GM21360 (cell line): ENCODE results near the gene PCDHGB6.
"Not testable (repeated sequence)": the region's sequence is repeated elsewhere in the genome, so short reads cannot be mapped to it uniquely, and the experiment has no call there.

Source experiments
- ATAC-seq: cut with Tn5 transposase; IDR thresholded peaks from one replicate; pipeline ENCODE4 v1.9.1; 2021; ENCODE audit warnings: mild to moderate bottlenecking, moderate library complexity; ENCODE audit not compliant: unreplicated experiment

PCDHGB6 gene

GRCh38 chr5:141417494-141418172, 9.8 kb downstream of the PCDHGB6 start, which contains the start of gene PCDHGB7:
PCDHGB7 (plus strand) TSS chr5:141417677; CDS start chr5:141417860, 183 bp downstream.
- peak; percentile 77 for ATAC-seq

- ATAC-seq: no peak
Measured at GRCh38 chr5:141419074-141419880, 11.5 kb downstream of the PCDHGB6 start.

GRCh38 chr5:141420855-141421488, 13.2 kb downstream of the PCDHGB6 start, which contains the start of gene PCDHGA11:
PCDHGA11 (plus strand) TSS chr5:141421051; CDS start chr5:141421228, 177 bp downstream.
- peak; percentile 59 for ATAC-seq

GRCh38 chr5:141421489-141421855, 13.7 kb downstream of the PCDHGB6 start:
- no peak for ATAC-seq

- no peak for ATAC-seq
Measured at GRCh38 chr5:141422742-141423291, 15.0 kb downstream of the PCDHGB6 start.

GRCh38 chr5:141427783-141428426, 20.1 kb downstream of the PCDHGB6 start:
- no peak for ATAC-seq

- peak; percentile 93 for ATAC-seq
Measured at GRCh38 chr5:141430332-141431113, 22.7 kb downstream of the PCDHGB6 start, which contains the start of gene PCDHGA12. PCDHGA12 (plus strand) TSS chr5:141430507; CDS start chr5:141430760, 253 bp downstream.

- ATAC-seq: peak; percentile 47
Measured at GRCh38 chr5:141431286-141431685, 23.5 kb downstream of the PCDHGB6 start.

- ATAC-seq: not testable (repeated sequence)
Measured at GRCh38 chr5:141432308-141432707, 24.5 kb downstream of the PCDHGB6 start.

- not testable (repeated sequence) for ATAC-seq
Measured at GRCh38 chr5:141432726-141433125, 24.9 kb downstream of the PCDHGB6 start.

GRCh38 chr5:141434006-141434405, 26.2 kb downstream of the PCDHGB6 start:
- no peak for ATAC-seq

GRCh38 chr5:141437221-141437620, 29.4 kb downstream of the PCDHGB6 start:
- ATAC-seq: no peak

GRCh38 chr5:141439411-141440141, 31.8 kb downstream of the PCDHGB6 start:
- ATAC-seq: no peak

GRCh38 chr5:141440341-141440740, 32.5 kb downstream of the PCDHGB6 start:
- ATAC-seq: no peak

- ATAC-seq: no peak
Measured at GRCh38 chr5:141441571-141442170, 33.9 kb downstream of the PCDHGB6 start.
